ENCODE measurements around the gene AEBP2.
"Not testable (repeated sequence)": the region's sequence is repeated elsewhere in the genome, so short reads cannot be mapped to it uniquely, and the experiment has no call there.

The AEBP2 gene, protein sequence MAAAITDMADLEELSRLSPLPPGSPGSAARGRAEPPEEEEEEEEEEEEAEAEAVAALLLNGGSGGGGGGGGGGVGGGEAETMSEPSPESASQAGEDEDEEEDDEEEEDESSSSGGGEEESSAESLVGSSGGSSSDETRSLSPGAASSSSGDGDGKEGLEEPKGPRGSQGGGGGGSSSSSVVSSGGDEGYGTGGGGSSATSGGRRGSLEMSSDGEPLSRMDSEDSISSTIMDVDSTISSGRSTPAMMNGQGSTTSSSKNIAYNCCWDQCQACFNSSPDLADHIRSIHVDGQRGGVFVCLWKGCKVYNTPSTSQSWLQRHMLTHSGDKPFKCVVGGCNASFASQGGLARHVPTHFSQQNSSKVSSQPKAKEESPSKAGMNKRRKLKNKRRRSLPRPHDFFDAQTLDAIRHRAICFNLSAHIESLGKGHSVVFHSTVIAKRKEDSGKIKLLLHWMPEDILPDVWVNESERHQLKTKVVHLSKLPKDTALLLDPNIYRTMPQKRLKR

DNA sequence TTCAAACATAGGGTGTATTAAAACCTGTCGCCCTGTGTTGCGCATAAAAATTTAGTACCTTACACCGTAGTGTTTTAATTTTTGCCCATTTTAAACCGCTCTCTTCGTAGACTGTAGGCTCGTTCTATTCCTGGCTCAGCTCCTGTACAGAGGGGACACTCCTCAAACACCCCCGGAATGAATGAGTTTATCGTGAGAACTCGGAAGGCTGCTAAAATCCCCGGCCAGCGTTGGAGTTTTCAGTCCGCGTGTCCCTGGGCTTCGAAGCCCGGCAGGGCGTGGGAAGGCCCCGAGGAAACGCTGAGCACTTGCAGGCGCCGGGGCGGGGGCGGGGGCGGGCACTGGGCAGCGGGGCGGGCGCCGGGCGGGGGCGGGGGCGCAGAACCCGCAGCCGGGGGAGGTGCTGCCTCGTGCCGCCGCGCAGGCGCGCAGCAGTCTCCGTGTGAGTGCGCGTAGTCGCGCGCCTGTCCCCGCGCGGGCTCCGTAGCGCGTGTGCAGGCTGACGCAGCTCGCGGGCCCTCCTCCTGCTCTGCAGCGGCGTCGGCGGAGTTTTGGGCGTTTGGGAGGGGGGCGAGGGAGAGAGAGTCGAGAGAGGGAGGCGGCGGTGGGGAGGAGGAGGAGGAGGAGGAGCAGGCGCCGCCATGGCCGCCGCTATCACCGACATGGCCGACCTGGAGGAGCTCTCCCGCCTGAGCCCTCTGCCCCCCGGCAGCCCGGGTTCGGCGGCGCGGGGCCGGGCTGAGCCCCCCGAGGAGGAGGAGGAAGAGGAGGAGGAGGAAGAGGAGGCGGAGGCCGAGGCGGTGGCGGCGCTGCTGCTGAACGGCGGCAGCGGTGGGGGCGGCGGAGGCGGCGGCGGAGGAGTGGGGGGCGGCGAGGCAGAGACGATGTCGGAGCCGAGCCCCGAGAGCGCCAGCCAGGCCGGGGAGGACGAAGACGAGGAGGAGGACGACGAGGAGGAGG is at the start of gene AEBP2:
Gene AEBP2 (plus strand): TSS at position 434 of the 960 bp plus-strand sequence. CDS start 208 bp downstream, at position 642.
- DNase-seq (ENCODE audit: low read depth in 2 of 2): peak; percentile 81

GRCh38 chr12:19390051-19390598 is 49.2 kb upstream of the AEBP2 start:
- no peak for DNase-seq (ENCODE audit: low read depth in 2 of 2)

- not testable (repeated sequence) for DNase-seq (ENCODE audit: low read depth in 2 of 2)
Observed at GRCh38 chr12:19392644-19393043, 46.6 kb upstream of the AEBP2 start.

- DNase-seq (ENCODE audit: low read depth in 2 of 2): no peak
Observed at GRCh38 chr12:19394385-19394784, 44.9 kb upstream of the AEBP2 start.

DNA sequence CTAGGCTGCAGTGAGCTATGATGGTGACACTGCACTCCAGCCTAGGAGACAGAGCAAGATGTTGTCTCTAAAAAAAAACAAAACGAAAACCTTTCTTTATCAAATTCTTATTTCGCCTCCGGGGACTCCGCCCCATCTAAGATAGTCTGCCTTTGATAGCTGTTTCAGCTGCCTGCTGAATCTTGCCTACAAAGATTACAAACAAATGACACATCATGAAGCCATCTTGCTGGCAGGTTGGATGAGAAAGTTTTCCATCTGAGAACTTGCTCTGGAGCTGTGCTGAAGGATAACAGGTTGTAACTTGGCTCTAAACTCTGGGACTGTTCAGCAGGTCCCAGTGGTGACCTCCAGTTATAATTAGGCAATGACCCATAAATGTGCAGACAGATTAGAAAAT is 41.8 kb upstream of the AEBP2 start:
- DNase-seq (ENCODE audit: low read depth in 2 of 2): no peak

- DNase-seq (ENCODE audit: low read depth in 2 of 2): no peak
Observed at GRCh38 chr12:19398376-19399363, 40.6 kb upstream of the AEBP2 start.

DNA sequence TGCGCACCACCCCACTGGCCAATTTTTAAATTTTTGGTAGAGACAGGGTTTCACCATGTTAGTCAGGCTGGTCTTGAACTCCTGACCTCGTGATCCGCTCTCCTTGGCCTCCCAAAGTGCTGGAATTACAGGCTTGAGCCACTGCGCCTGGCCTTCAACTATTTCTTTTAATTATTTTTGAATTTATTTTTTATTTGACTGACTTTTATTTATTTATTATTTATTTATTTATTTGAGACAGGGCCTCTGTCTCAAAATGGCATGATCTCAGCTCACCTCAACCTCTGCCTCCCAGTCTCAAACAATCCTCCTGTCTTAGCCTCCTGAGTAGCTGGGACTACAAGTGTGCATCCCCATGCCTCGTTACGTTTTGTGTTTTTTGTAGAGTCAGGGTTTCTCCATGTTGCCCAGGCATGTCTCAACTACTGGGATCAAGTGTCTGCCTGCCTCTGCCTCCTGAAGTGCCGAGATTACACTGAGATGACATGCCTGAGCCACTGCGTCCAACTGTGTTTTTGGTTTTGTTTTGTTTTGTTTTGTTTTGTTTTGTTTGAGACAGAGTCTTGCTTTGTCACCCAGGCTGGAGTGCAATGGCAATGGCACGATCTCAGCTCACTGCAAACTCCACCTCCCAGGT is 38.5 kb upstream of the AEBP2 start:
- DNase-seq (ENCODE audit: low read depth in 2 of 2): not testable (repeated sequence)

DNA sequence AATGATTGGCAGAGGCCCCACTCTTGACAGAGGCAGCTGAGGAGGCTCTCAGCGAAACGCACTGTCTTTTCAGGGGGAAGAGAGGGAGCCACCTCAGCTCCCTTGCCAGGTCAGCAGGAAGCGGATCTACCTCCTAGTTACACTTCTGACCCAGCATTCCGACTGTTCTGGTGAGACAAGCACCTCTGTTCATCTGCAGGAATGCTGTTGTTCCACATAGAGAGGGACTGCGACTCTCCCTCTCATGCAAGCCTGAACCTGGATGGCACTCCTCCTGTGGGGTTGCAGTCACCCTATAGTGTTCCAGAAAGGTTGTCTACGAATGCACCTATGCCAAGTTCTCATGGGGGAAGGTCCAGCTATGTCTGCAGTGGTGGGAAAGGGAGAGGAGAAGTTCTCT is 37.1 kb upstream of the AEBP2 start:
- DNase-seq (ENCODE audit: low read depth in 2 of 2): no peak

GRCh38 chr12:19402743-19403431 is 36.4 kb upstream of the AEBP2 start:
- no peak for DNase-seq (ENCODE audit: low read depth in 2 of 2)

- DNase-seq (ENCODE audit: low read depth in 2 of 2): no peak
Observed at GRCh38 chr12:19404242-19404880, 34.9 kb upstream of the AEBP2 start.

DNA sequence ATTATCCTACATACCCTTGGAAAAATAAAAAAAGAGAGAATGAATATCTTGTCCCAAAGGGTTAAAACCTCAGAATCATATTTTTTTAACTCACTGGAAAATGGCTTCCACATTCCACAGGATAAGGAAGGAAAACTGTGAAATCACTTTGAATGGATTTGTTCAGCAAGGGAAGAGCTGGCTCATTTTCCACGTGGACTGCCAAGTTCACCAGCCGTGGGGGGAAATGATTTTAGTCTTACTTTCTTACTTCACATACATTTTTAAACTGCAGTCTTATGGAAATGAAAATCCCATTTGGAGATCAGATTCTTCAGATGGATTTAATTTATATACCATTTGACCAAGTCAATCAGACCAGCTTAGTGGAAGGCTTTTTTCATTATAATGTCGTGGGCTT is 29.9 kb upstream of the AEBP2 start:
- DNase-seq (ENCODE audit: low read depth in 2 of 2): no peak

GRCh38 chr12:19410211-19410610 is 29.1 kb upstream of the AEBP2 start:
- DNase-seq (ENCODE audit: low read depth in 2 of 2): no peak

GRCh38 chr12:19410629-19411185 is 28.6 kb upstream of the AEBP2 start:
- no peak for DNase-seq (ENCODE audit: low read depth in 2 of 2)

GRCh38 chr12:19411234-19412204 is 27.8 kb upstream of the AEBP2 start:
- DNase-seq (ENCODE audit: low read depth in 2 of 2): no peak

GRCh38 chr12:19412844-19413243 is 26.4 kb upstream of the AEBP2 start:
- no peak for DNase-seq (ENCODE audit: low read depth in 2 of 2)

GRCh38 chr12:19413582-19413981 is 25.7 kb upstream of the AEBP2 start:
- DNase-seq (ENCODE audit: low read depth in 2 of 2): not testable (repeated sequence)

- no peak for DNase-seq (ENCODE audit: low read depth in 2 of 2)
Observed at GRCh38 chr12:19415563-19415962, 23.7 kb upstream of the AEBP2 start.

DNA sequence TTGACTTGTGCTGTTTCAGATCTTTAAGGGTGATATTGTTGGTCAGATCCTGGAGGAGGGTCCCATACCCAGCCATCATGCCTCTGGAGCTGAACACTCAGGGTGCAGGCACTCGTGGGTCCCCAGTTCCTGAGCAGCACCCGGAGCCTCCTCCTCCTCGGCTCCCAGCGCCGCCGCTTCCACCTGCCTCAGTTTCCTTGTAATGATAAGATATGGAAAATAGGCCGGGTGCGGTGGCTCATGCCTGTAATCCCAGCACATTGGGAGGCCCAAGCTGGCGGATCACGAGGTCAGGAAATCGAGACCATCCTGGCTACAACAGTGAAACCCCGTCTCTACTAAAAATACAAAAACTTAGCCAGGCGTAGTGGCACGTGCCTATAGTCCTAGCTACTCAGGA is 20.2 kb upstream of the AEBP2 start:
- no peak for DNase-seq (ENCODE audit: low read depth in 2 of 2)
